Right lobe of liver (tissue), 6 donors: ENCODE data around the gene PLEKHA5. TPM values are rescaled to one million over a fixed set of nuclear protein-coding genes. Genes with fewer than 3 reads are reported as not detected.

Experiments
- ATAC-seq, 4 donors: fragments of 200-7000 bp; cut with Tn5 transposase; one replicate each; pipeline ENCODE4 v1.9.1; 2020; ENCODE audit warnings: mild to moderate bottlenecking in 4 of 4, moderate library complexity in 4 of 4
- DNase-seq, 3 donors: peaks; one replicate each; pipeline ENCODE4 v3.0.0-alpha.2; 2020
- H3K27ac ChIP-seq, 3 donors: fragments of 200-600 bp; one replicate each; pipeline ENCODE4 v1.8.0; 2022
- H3K27me3 ChIP-seq, 2 donors: fragments of 200-600 bp; one replicate each; pipeline ENCODE4 v1.8.0; 2022
- H3K36me3 ChIP-seq, 4 donors: fragments of 200-600 bp; sonication (generic) in 1 of 4; one replicate each; pipeline versions ENCODE4 v1.5.1 to v1.8.0; 2017 to 2022; ENCODE audit warnings: control low read depth in 1 of 4
- H3K4me1 ChIP-seq, 4 donors: fragments of 200-600 bp; sonication (generic) in 1 of 4; one replicate each; pipeline versions ENCODE4 v1.5.1 to v1.8.0; 2017 to 2022; ENCODE audit warnings: control low read depth in 1 of 4
- H3K4me3 ChIP-seq, 3 donors: fragments of 200-600 bp; one replicate each; pipeline ENCODE4 v1.8.0; 2022
- H3K9me3 ChIP-seq, 4 donors: fragments of 200-600 bp; sonication (generic) in 1 of 4; one replicate each; pipeline versions ENCODE4 v1.5.1 to v1.8.0; 2017 to 2022; ENCODE audit warnings: control low read depth in 1 of 4
- CTCF ChIP-seq, 4 donors: fragments of 200-600 bp in 3 of 4; fragments of 450-650 bp in 1 of 4; IDR thresholded peaks; one replicate each; pipeline versions ENCODE4 v1.5.1 to v1.8.0; 2016 to 2022; ENCODE audit warnings: antibody characterized with exemption in 4 of 4, mild to moderate bottlenecking in 2 of 4
- POLR2A ChIP-seq: fragments of 450-650 bp; IDR thresholded peaks from one replicate; pipeline ENCODE4 v1.6.1; 2017; ENCODE audit warnings: antibody characterized with exemption, mild to moderate bottlenecking
- WGBS: methylation state at CpG from one replicate; pipeline ENCODE4 v1.1.6; 2018; ENCODE audit warnings: low coverage, low lambda C conversion rate; ENCODE audit not compliant: insufficient coverage; ENCODE audit errors: missing lambda C conversion rate; 5-methylcytosine and 5-hydroxymethylcytosine counted together
- intact Hi-C, 2 donors: fragments of 100-400 bp; cut with DNase I; formaldehyde crosslinking; loops; one replicate each; pipeline versions ENCODE4 v1.11.2 to v1.14.1; 2022
- total RNA-seq, 6 experiments: library from RNA; depleted of rRNA in 2 of 6; stranded (reverse); fragments of >200 nt in 2 of 6; fragmentation: NEBNext Ultra II Directional in 3 of 6; extraction: Animal tissue kit (Norgen Biotek cat#: 25700) in 3 of 6; gene quantifications; one replicate each; pipeline versions ENCODE4 v1.1.0 to v1.2.4, GENCODE V29; 2016 to 2023
- donor health status: DM: no; HTN: yes; CAD: no.
- donor health status: DM: no; HTN: no; CAD: no.
- donor health status: DM: no; HTN: no; CAD: no.
- donor health status: DM: no; HTN: yes; CAD: no.
- donor health status: DM: no; HTN: yes; CAD: no.

Gene PLEKHA5
- total RNA-seq, 6 experiments from 2014 or later = 14.7 to 18.7 (median 15.8) TPM

GRCh38 chr12:19165451-19165850 lies 35.9 kb downstream of the PLEKHA5 start:
- WGBS = 69% methylated on average over 2 of the region's 2 CpGs
- DNase-seq (no peak), ATAC-seq (no peak)
- H3K27me3 ChIP-seq = no peaks in the 10 kb centered on the region
- H3K9me3 ChIP-seq = no peaks in the 10 kb centered on the region
- no peaks in the 10 kb centered on the region for H3K36me3 ChIP-seq
- no peak overlapping the region for H3K27ac ChIP-seq
- no peak for TF ChIP-seq CTCF (IDR thresholded peaks at IDR 0.05)
- TF ChIP-seq POLR2A = no peak
- intact Hi-C loops = no loop called here
- peaks cover 0 to 31% (median 5%) of the 10 kb centered on the region in 4 donors for H3K4me1 ChIP-seq
- no peak overlapping the region for H3K4me3 ChIP-seq

GRCh38 chr12:19166387-19166786 lies 36.9 kb downstream of the PLEKHA5 start:
- WGBS = 17% methylated on average over 5 of the region's 5 CpGs
- no peaks in the 10 kb centered on the region for H3K9me3 ChIP-seq
- ATAC-seq = peak; percentile 81 to 91 (median 89)
- H3K27me3 ChIP-seq = no peaks in the 10 kb centered on the region
- H3K27ac ChIP-seq = no peak overlapping the region
- no peak for TF ChIP-seq CTCF (IDR thresholded peaks at IDR 0.05)
- no peak for TF ChIP-seq POLR2A
- H3K4me3 ChIP-seq = no peak overlapping the region
- intact Hi-C loops = no loop called here
- peaks cover 0 to 24% (median 5%) of the 10 kb centered on the region in 4 donors for H3K4me1 ChIP-seq
- peak in 2 of 3 donors; percentile 27 to 78 for DNase-seq
- H3K36me3 ChIP-seq = no peaks in the 10 kb centered on the region

GRCh38 chr12:19166956-19167355 lies 37.4 kb downstream of the PLEKHA5 start:
- H3K9me3 ChIP-seq = no peaks in the 10 kb centered on the region
- WGBS = 49% methylated on average over 2 of the region's 2 CpGs

GRCh38 chr12:19167708-19168107 lies 38.2 kb downstream of the PLEKHA5 start:
- Histone ChIP-seq H3K27ac (no peak overlapping the region), H3K4me3 (no peak overlapping the region), H3K27me3 (no peaks in the 10 kb centered on the region), H3K9me3 (no peaks in the 10 kb centered on the region), H3K4me1 (peaks cover 0 to 24% (median 5%) of the 10 kb centered on the region in 4 donors), H3K36me3 (no peaks in the 10 kb centered on the region)
- intact Hi-C loops = no loop called here
- ATAC-seq (no peak), DNase-seq (no peak)
- TF ChIP-seq POLR2A (no peak), CTCF (IDR thresholded peaks at IDR 0.05) (no peak)
- WGBS = 100% methylated on average over 1 of the region's 1 CpG

More at GRCh38 chr12:19166956-19167355, 37.4 kb downstream of the PLEKHA5 start:
- Histone ChIP-seq H3K4me1 (peaks cover 0 to 24% (median 5%) of the 10 kb centered on the region in 4 donors), H3K27ac (no peak overlapping the region), H3K27me3 (no peaks in the 10 kb centered on the region), H3K36me3 (no peaks in the 10 kb centered on the region), H3K4me3 (no peak overlapping the region)
- DNase-seq (no peak), ATAC-seq (no peak)
- intact Hi-C loops = no loop called here
- TF ChIP-seq POLR2A = no peak
- TF ChIP-seq CTCF (IDR thresholded peaks at IDR 0.05) = no peak

GRCh38 chr12:19168644-19169043 lies 39.1 kb downstream of the PLEKHA5 start:
- ATAC-seq = no peak
- no peaks in the 10 kb centered on the region for H3K27me3 ChIP-seq
- no peaks in the 10 kb centered on the region for H3K36me3 ChIP-seq
- no peak overlapping the region for H3K27ac ChIP-seq
- no peak overlapping the region for H3K4me3 ChIP-seq
- no peaks in the 10 kb centered on the region for H3K9me3 ChIP-seq
- intact Hi-C loops = no loop called here
- DNase-seq = no peak
- peaks cover 0 to 24% (median 5%) of the 10 kb centered on the region in 4 donors for H3K4me1 ChIP-seq
- TF ChIP-seq POLR2A (no peak), CTCF (IDR thresholded peaks at IDR 0.05) (no peak)
